Stimulated activated CD4-positive, alpha-beta T cell treated with anti-CD3 and anti-CD28 coated beads, TNF-alpha, amount 100 ng/mL, for 24 hours (primary cell): ENCODE measurements around the gene C1orf210.

Source experiments
- DNase-seq, 3 experiments: peaks; one replicate each; pipeline ENCODE4 v3.0.0-alpha.2; 2020; ENCODE audit warnings: low read depth in 3 of 3

C1orf210 gene

GRCh38 chr1:43274125-43274803, 11.1 kb downstream of the C1orf210 start:
- DNase-seq = peak in 2 of 3 experiments; percentile 7 to 35

DNA sequence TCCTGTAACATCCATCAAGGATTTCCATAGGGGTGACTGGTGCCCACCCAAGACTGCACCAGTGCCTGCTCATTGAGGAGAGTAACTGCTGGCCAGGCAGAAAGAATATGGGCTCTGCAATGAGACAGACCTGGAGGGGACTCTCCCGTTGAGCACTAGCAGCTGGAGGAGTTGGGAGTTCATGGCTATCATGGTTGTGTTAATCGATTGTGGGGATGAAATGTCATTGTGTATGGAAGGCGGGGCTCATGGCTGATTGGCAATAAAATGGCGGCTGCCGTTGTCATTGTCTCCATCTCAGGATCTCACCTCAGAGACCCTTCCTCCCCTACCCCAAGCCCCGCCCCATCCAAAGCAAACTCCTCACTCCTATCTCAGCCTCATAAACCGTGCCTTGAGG, 11.7 kb downstream of the C1orf210 start:
- DNase-seq = no peak

GRCh38 chr1:43272576-43273571, 12.5 kb downstream of the C1orf210 start:
- no peak for DNase-seq

GRCh38 chr1:43272161-43272560, 13.2 kb downstream of the C1orf210 start:
- DNase-seq = no peak

DNA sequence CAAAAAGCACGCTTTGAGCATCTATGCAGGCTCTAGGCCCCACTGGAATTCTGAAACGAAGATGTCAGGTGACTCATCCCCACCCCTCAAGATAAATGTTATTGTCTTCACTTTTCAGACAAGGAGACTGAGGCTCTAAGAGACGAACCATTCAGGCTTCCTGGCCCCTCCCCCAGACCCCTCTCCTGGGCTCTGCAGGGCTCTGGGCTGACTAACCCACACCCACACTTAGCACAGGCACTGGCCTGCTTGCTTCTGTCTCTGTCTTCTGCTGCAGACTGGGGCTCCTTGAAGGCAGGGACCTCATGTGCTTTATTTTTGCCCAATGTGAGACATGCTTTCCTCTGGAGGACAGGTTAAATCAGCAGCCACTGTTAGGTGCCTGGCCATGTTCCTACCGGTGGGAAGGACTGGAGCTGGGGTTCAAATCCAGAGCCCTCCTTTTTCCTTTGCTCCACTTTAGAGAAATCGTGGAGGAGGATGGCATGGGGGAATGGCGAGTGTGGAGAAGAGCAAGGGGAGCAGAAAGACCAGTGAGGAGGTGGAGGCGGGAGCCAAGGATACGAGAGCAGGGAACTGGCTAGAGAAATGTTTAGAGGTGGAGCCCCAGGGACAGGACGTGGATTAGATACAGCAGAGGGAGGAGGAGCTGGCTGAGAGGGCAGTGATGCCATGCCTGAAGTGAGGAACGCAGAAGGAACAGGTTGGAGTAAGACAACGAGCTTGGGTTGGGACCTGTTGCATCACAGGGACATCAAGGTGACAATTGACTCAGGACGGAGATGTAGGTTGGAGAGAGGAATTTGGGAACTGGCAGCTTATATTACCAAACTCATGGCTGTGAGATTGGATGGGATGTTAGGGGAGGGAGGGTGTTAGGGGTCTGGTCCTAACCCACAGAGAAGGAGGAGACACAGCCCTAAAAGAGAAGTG, 13.9 kb downstream of the C1orf210 start:
- DNase-seq = no peak

DNA sequence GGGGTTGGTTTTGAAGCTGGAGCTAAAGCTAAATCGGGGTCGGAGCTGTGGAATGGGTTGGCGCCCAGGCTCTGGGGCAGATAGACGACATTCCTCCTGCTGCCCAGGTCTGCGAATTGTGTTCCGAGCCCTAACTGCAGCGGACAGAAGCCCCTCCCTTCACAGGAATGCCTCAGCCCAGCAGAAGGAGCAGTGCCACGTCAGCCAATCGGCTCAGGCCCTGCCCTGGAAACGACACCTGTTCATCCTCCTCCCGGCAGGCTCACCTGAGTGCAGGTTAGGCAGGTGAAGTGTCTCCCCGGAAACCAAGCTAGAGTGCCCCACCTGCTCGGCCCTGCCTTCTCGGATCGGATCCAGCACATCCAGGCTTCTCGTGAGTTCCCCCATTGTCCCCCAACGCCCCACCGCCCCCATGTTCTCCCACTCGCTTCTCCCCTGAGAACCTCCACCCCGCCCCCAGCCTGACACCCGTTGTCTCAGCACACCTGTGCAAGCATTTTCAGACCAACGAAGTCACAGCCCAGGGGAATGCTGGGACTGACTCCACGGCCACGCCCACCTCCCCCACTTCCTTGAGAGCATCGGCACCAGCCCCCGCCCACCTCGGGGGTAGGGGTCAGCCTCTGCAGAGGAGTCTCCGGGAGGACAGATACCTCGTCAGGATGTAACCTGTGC, 14.8 kb downstream of the C1orf210 start:
- peak in 1 of 3 experiments; percentile 8 for DNase-seq

- DNase-seq = no peak
Observed at GRCh38 chr1:43269627-43270375, 15.6 kb downstream of the C1orf210 start, which contains the start of gene TMEM125. TMEM125 (plus strand) TSS chr1:43269983; CDS start chr1:43272723, 2,740 bp downstream.

GRCh38 chr1:43267818-43268425, 17.5 kb downstream of the C1orf210 start:
- DNase-seq = no peak

GRCh38 chr1:43267291-43267805, 18.0 kb downstream of the C1orf210 start:
- DNase-seq = no peak

GRCh38 chr1:43266881-43267280, 18.5 kb downstream of the C1orf210 start:
- no peak for DNase-seq

DNA sequence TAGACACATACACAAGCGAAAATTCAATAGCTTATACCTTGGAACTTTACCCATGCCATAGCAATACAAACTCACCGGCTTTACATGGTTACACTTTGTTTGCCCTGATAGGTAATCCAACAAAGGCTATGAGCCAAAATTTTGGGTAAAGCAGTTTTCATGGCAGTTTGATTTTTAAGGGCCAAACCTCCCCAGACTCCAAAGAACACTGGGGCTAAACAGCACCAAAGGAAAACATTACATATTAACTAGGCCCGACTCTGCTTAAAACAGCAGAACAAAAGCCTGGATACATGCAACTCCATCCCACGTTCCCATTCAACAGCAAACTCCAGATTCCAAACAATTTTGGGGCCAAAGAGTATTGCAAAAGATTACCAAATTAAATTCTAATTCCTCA, 19.9 kb downstream of the C1orf210 start:
- no peak for DNase-seq

- DNase-seq = no peak
Observed at GRCh38 chr1:43258370-43258769, 27.0 kb downstream of the C1orf210 start.

DNA sequence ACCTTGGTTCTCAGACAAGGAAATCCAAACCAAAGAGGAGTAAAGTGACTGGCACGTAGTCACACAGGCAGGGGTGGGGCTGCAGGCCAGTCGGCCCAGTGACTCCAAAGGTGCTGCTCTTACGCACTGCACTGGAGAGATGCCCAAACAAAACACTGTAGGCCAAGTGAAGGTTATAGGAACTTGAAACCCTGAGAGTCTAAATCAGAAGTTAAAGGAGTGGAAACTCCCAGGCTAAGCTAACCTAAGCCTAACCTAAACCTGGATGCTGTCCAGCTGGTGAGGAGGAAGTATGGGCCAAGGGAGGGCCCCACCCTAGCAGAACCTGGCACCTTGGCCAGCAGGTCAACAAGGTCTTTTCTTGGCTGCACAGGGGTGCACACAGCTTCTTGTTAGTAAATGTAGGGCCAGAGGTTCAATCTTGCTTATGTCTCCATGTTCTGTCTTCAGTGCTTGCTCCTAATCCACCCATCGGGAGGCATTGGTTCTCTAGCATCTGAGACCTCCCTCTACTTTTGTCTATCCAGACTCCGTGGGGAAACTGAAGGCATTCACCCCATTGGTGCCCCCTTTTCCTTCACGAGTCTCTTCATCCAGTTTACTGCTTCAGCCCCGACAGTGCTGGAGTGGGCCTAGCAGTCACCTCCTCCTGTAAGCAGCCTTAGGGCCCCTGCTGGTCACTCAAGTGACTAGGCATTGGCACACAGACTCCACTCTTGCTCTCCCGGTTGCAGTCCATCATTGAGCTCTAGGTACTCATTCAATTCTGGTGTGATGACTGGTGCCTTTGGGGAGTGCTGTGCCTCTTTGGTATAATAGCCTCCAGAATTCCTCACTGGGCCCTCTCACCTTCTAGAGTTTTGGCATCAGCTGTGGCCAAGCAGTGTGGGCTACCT, 28.5 kb downstream of the C1orf210 start:
- no peak for DNase-seq

GRCh38 chr1:43255438-43256210, 29.8 kb downstream of the C1orf210 start:
- DNase-seq = no peak

DNA sequence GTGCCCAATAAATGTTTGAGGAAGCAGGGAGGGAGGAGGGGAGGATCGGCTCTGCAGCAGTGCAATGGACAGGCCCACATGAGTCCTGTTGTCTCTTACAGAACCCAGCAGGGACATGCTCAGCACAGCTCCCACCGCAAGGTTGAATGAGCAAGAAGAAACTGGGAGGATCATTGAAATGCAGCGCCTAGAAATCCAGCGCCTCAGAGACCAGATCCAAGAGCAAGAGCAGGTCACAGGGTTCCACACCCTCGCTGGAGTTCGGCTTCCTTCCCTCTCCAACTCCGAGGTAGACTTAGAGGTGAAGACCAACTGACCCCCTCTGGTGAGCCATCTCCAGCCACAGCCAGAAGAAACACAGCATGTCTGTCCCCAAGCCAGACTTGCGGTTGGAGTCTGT, 31.5 kb downstream of the C1orf210 start:
- DNase-seq = no peak

DNA sequence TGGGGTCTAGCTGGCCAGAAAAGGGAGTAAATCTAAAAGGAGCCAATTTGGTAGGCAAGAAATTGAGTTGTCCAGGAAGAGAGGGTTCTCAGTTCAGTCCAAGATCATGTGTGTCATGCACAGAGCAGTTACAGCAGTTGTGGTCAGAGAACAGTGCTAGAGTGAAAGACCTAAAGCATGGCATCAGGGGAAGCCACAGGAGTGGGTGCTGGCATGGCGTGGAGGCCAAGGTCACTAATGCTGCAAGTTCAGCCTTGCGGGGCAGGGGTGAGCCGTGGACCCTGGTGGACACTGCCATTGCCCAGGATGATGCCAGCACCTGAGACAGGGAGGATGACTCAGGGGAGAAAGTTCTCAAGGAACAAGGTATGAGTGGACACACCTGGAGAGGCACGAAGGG, 32.2 kb downstream of the C1orf210 start:
- no peak for DNase-seq

GRCh38 chr1:43252225-43252624, 33.2 kb downstream of the C1orf210 start:
- DNase-seq = no peak

DNA sequence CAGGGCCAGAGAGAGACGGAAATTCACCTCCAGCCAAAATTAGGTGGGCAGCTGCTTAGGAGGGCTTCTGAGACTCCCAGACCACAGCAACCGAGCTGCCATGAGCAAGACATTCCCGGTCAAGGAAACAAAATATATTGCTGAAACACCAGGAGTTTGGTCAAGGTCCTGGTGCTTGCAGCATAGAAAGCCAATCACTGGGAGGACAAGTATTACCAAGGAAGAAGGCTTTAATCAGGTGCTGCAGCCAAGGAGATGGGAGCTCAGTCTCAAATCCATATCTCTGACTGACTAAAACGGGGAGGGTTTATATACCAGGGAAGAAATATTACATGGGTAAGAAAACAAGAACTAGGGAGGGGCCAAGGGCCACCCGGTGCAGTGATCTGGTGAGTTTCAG, 34.4 kb downstream of the C1orf210 start:
- DNase-seq = no peak
